ENCODE data around the gene HDGFL2.

The HDGFL2 gene

DNA sequence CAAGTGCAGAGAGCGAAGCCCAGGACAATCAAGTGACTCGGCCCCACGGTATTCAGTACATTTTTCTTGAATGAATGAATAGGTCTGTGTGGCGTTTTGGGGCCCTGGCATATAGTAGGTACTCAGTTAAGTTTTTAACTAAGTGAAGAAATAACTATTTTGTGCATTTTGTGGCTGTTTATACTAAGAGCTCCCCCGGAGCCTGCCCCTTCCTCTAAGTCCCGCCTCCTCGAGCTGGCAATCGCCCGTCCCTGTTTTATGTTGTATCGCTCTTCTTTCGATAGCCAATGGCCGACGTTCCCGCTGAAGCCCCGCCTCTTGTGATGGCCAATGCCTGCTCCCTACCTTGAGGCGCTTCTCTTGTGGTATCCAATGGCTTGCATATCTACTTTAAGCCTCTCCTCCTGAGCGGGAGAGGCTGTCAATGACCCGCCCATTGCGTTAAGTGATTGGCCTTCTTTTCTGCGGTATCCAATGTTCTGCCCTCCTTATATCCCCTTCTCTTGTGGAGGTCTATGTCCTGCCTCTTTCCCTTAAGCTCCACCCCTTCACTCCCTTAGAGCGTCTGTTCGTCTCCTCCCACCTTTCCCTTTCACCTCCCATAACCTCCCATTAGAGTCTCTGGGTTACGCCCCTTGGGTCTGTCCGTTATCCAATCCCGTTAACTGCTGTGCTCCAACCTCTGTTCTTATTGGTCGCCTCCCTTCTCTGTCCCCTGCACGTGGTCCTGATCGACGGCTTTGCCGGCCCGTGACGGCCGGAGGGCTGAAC lies 509 bp upstream of the HDGFL2 start:
- DNase-seq: peak; percentile 100

DNA sequence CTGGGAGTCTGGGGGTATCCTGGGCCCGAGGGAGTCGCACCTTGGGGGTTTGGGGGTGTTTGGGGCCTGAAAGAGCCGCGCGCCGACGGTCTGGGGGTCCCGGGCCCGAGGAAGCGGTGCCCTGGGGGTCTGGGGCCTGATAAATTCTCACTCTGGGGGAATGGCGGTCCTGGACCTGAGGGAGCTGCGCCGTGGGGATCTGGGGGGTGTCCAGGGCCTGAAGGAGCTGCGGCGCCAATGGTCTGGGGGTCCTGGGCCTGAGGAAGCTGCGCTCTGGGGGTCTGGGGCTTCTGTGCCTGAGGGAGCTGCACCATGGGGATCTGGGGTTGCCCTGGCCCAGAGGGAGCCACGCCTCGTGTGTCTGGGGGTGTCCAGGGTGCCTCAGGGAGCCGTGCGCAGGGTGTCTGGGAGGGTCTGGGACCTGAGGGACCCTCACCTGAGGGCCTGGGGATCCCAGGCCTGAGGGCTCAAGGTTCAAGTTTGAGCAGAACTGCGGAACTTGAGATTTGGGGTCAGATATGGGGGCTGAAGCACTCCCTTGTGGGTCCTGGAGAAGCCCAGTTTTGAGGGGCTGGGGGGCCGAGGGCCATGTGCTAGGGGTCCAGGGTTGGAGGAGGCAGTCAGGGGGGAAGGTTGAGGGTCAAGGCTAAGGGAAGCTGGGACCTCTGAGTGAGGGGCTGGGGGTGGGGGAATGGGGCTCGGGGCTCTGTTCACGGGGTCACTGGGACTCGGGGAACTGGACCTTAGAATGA lies 1.1 kb downstream of the HDGFL2 start:
- no peak for DNase-seq

- DNase-seq: peak; percentile 31
Measured at GRCh38 chr19:4473763-4474513, 1.8 kb downstream of the HDGFL2 start.

DNA sequence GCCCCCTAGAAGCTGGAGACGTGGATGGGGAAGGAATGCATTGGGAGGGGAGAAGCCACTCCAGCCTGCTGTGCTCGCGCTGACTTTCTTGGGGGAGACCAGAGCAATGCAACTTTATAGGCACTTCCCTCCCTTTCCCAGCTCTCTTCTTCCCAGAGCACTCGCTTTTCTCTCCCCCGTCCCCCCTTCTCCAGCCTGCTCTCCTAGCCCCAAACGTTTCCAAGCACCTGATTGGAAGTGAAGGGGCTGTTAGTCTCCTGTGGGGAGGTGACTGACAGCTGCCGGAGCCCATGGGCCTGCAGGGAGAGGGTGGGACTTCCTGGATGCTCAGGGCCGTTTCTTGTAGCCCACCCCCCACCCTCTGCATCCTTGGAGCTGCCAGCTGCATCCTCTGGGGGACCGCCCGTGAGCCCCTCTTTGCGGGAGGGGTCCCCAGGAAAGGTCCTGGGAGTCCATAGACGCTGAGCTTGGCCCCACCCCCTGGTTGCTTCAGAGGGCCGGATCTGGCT lies 2.5 kb downstream of the HDGFL2 start:
- peak; percentile 76 for DNase-seq

- DNase-seq: no peak
Measured at GRCh38 chr19:4477034-4477801, 5.1 kb downstream of the HDGFL2 start.

GRCh38 chr19:4482721-4483364 lies 10.7 kb downstream of the HDGFL2 start:
- no peak for DNase-seq

DNA sequence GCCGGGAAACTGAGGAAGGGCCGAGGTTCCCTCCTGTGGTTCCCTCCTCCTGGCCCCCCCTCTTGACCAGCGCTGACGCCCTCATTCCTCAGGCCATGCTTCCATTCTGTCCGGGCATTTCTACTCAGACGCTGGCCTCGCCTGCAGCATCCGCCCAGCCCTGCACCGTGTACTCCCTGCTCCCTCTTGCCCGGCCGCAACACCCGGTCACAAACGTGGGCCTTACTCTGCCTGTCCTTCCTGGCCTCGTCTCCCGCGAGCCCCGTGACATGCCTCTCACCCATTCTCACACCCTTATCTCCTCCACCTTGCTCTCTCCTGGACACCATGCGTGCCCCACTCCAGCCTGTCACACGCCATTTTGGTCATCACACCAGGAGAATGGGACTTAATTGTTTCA lies 11.3 kb downstream of the HDGFL2 start:
- no peak for DNase-seq

GRCh38 chr19:4487572-4487971 lies 15.5 kb downstream of the HDGFL2 start:
- no peak for DNase-seq

- no peak for DNase-seq
Measured at GRCh38 chr19:4488496-4488895, 16.4 kb downstream of the HDGFL2 start.

GRCh38 chr19:4491446-4491845 lies 19.3 kb downstream of the HDGFL2 start:
- DNase-seq: no peak

DNA sequence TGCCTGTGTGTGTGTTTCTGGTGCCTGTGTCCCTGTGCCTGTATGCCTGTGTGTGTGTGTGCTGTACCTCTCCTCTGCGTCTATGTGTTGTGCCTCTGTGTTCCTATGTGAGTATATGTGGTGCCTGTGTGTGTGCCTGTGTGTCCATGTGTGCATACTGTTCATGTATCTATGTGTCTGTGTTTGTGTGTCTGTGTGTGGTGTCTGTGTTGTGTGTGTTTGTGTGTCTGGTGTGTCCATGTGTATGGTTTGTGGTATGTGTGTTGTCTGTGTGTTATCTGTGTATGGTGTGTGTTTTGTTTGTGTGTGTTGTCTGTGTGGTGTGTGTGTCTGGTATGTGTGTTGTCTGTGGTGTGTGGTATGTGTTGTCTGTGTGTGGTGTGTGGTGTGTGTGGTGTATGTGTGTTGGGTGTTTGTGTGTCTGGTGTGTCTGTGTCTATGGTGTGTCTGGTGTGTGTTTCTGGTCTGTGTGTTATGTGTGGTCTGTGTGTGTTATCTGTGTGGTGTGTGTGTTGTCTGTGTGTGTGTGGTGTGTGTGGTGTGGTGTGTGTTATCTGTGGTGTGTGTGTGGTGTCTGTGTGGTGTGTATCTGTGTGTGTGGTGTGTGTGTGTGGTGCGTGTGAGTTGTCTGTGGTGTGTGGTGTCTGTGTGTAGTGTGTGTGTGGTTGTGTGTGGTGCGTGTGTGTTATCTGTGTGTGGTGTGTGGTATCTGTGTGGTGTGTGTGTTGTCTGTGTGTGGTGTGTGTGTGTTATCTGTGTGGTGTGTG lies 20.4 kb downstream of the HDGFL2 start:
- DNase-seq: no peak

GRCh38 chr19:4493104-4493928 lies 21.2 kb downstream of the HDGFL2 start:
- no peak for DNase-seq

- DNase-seq: no peak
Measured at GRCh38 chr19:4493929-4494690, 22.0 kb downstream of the HDGFL2 start.

- no peak for DNase-seq
Measured at GRCh38 chr19:4494691-4495064, 22.6 kb downstream of the HDGFL2 start.

DNA sequence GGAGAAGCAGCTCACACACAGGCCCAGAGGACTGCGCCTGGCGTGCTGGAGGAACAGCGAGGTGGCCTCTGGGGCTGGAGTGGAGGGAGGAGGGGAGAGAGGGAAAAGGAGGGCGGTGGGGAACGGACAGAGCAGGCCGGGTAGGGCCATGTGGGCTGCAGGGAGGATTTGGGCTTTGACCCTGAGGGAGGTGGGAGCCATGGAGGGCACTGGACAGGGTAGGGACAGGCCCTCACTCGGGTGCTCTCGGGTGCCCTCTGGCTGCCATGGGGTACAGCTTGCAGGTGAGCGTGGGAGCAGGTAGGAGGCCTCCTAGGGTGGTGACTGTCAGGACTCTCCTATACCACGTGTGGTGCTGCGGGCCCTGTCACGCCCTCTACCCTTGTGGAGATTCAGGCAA lies 23.4 kb downstream of the HDGFL2 start:
- DNase-seq: no peak

DNA sequence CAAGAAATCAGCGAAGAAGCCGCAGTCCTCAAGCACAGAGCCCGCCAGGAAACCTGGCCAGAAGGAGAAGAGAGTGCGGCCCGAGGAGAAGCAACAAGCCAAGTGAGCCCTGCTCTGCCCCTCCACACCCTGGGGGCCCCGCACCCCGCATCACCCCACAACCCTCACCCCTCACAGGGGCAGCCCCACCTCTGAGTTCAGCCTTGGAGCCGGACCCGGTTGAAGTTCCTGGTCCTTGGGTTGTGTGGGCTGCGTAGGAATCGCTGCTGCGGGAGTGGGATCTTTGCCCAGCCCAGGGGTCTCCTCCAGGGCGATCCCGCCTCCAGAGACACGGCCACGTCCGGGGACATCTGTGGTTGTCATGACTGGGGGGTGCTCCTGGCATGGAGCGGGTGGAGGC lies 24.2 kb downstream of the HDGFL2 start:
- no peak for DNase-seq

DNA sequence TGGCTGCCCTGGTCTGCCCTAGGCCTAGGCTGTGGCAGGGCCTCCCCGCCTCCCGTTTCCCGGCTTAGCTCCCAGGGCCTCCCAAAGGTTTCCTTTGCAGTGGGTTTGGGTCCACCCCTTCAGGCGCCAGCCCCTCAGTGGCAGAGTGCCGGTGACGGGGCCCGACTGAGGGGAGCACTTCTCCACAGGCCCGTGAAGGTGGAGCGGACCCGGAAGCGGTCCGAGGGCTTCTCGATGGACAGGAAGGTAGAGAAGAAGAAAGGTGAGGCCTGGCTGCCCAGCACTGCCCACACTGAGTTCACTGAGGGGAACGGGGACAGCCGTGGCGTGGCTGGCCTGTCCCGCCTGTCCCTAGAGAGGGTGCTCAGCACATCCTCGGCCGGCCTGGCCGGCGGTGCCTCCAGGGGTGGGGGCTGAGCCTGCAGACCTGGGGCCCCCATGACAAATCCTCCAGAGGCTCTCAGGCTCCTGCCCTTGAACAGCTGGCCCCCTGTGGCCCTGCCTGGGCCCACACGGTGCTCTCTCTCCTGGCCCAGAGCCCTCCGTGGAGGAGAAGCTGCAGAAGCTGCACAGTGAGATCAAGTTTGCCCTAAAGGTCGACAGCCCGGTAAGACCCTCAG lies 25.8 kb downstream of the HDGFL2 start:
- DNase-seq: no peak

- DNase-seq: no peak
Measured at GRCh38 chr19:4498694-4499093, 26.6 kb downstream of the HDGFL2 start.

- no peak for DNase-seq
Measured at GRCh38 chr19:4499318-4499717, 27.2 kb downstream of the HDGFL2 start.

Data from EL (cell line).